ENCODE results near the gene SENP7. TPM values are rescaled to one million over a fixed set of nuclear protein-coding genes. Genes with fewer than 3 reads are reported as not detected.
A peak's percentile ranks its signal among the peaks of the same experiment; 100 is the strongest.
"Not testable (repeated sequence)": the region's sequence is repeated elsewhere in the genome, so short reads cannot be mapped to it uniquely, and the experiment has no call there.

SENP7 gene
- total RNA-seq, 1 experiment from 2014 or later: 21.7 TPM

DNA sequence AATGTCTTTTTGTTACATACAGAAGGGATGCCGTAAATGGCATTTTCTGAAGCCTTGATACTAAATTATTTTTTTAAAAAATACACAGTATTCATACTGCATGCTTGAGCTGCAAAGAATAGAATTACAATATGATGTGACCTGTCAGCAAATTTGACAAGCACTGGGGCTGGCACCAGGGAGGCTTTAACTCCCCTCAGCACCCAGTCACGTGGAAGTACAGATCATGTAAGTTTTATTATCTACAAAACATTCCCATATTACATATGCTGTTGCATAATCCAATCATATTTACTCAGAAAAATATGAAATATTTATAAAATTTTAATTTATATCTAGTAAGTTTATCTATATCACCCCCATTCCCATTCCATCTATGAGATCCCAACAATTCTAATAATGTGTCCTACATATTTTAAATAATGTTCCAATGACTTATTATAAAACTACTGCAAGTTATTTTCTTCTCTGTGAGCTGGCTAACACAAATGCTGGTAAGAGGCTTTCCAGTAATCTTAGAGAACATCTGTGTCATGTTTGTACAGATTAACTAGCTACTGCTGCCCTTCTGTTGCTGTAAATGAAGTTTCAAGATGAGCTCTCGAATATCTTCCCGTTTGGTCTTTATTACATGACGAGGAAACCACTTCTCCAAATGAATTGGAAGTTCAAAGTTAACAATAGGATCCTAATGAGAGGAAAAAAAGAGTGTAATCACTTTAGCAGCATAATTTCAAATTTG lies 187.4 kb downstream of the SENP7 start:
- DNase-seq (ENCODE audit: low read depth): no peak

DNA sequence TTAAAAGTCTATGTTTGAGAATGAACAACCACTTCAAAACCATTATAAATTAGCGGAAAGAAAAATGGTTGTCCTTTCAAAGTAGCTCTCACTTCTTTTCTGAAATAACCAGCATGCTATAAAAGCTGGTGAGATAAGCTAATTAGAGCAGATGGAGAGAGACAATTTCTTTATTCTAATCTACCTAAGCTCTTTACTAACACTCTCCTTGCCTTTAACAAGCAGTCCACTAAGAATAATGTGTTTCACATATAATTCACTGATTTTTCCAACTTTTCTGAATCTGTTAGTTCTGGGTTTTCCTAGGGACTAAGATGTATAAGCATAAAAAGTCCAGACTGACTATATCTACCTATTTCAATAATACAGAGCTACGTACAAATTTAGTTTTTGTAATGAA lies 192.5 kb downstream of the SENP7 start, which contains the start of gene IMPG2:
Gene IMPG2, minus strand, starts transcription at position 101 of the 400 bp plus-strand sequence. CDS start 203 bp downstream, outside the sequence.
- DNase-seq (ENCODE audit: low read depth): no peak

DNA sequence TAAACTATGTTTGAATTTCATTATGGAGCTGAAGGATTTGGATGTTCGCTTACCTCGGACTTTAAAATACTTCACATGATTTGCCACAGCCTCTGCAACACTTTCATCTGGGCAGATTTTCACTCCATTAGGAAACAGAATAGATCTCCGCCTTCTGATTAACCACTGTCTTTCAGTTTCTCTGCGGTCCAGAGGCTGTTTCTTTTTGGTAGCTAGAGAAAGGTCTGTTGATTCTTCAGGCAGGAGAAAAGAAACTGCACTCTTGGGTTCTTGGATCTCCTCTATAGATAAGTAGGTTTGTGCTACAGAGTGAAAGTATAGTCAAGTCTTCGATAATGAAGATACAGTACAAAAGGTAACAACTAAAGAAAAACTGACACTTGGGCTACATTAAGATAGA lies 193.5 kb downstream of the SENP7 start:
- DNase-seq (ENCODE audit: low read depth): no peak

DNA sequence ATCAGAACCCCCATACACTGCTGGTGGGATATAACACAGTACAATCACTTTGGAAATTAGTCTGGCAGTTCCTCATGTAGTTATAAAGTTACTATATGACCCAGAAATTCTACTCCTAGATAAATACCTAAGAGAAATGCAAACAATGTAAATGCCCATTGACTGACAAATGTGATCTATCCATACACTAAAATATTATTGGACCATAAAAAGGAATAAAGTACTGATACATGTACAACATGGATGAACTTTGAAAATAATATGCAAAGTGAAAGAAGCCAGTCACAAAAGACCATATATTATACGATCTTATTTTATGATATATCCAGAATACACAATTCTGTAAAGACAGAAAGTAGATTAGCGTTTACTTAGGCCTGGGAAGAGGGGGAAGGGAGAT lies 200.5 kb downstream of the SENP7 start:
- DNase-seq (ENCODE audit: low read depth): no peak

DNA sequence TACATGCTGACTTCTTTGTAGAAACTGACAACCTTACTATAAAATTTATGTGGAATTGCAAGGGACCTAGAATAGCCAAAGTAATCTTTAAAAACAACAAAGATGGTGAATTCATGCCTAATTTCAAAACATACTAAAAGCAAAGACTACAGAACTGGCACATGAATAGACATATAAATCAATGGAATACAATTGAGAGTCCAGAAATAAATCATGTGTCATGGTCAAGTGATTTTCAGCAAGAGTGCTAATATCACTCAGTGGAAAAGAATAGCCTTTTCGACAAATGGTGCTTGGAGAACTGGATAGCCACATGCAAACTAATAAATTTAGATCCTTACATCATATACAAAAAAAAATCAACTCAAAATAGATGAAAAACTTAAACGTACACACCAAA lies 201.3 kb downstream of the SENP7 start:
- DNase-seq (ENCODE audit: low read depth): no peak

DNA sequence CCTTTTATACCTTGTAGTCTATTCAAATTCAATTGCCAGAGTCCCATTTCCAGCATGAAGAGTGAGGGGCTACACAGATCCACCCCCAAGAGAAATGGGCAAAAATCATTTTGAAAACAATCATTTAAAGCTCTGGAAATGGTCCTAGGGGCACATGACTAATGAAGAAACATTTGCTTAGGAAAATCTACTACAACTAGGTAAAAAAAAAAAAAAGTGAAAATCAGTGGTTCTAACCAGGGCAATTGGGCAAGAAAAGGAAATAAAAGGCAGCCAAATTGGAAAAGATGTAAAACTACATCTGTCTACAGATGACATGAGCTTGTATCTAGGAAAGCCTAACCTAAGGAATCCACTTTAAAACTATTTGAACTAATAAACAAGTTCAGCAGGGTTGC lies 202.0 kb downstream of the SENP7 start:
- DNase-seq (ENCODE audit: low read depth): no peak

DNA sequence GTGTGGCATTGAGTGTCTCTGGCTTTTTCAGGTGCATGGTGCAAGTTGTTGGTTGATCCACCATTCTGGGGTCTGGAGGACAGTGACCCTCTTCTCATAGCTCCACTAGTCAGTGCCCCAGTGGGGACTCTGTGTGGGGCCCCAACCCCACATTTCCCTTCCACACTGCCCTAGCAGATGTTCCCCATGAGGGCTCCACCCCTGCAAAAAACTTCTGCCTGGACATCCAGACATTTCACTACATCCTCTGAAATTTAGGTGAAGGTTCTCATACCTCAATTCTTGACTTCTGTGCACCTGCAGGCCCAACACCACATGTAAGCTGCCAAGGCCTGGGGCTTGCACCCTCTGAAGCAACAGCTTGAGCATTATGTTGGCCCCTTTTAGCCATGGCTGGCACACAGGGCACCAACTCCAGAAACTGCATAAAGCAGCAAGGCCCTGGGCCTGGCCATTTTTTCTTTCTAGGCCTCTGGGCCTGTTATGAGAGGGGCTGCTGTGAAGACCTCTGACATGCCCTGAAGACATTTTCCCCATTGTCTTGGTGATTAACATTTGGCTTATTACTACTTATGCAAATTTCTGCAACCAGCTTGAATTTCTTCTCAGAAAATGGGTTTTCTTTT lies 204.8 kb downstream of the SENP7 start:
- not testable (repeated sequence) for DNase-seq (ENCODE audit: low read depth)

DNA sequence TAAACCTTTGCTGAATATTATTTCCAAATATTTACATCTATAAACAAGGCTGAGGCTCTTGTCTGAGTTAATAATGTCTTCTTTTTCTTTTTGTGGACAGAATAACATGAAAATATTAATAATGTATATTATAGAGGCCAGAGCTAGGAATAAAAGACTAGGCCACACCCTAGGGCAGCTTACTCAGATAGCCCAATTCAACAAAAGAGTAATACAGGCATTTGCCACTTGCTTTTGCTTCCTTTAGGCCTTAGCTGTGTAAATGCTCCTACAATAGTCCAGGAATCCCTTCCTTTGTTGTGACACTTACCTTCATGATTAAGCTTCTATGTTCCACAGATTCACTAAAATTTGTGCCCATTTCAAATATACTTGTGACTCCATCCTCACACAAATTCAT lies 209.2 kb downstream of the SENP7 start:
- DNase-seq (ENCODE audit: low read depth): no peak

DNA sequence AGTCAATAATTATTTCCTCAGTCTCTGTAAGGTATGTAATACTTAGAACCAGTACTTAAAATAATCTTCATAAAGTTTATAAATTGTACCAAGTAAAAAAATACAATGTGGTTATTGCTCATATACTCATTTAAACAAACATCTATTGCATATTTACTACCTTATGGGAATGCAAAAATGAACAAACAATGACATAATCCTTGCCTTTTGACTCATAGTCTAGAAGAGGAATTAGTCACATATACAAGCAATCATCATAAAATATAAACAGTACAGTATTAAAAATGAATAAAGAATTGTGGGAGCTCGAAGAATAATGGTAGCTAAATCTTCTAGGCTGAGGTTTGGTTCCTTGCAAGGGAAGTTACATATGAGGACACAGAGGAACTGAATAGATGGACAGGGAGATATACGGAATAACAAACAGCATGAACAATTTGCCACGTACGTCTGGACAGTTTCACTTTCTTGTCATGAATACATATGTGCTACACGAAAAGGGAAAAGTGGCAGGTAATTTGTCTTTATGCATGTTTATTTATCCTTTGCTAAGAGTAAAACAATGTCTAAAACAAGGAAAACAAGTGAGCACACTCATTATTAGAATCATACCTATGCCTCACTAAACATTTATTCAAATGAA lies 209.8 kb downstream of the SENP7 start:
- no peak for DNase-seq (ENCODE audit: low read depth)

DNA sequence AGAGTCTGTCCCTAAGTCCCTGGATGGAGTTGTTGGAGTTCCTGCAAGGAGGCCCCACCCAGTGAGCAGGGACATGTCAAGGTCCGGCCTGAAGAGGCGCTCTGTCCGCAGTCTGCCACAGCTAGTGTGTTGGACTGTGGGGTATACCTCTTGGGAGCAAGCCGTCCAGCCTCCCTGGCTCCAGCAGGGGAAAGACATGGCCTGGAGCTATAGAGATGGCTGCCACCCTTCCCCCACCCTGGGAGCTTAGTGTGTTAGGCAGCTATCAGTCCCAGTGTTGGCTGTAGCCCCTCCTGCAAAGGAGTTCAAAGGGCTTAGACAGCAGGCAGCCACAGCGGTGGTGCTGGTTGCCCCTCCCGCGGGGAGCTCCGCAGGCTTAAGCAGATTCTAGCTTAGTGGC lies 212.9 kb downstream of the SENP7 start:
- DNase-seq (ENCODE audit: low read depth): no peak

DNA sequence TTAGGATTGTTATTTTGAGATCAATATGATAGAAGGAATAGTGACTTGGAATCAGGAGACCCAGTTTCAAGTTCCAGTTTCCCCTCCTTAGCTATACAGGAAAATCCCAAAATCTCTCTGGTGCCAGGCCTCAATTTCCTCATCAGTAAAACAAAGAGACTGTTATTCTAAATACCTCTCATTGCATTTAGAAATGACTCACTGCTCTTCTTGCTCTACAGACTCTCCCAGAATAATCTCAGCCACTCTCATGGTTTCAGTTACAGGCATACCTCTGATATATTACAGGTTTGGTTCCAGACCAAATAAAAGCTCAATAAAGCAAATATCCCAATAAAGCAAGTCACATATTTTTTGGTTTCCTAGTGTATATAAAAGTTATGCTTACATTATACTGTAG lies 221.0 kb downstream of the SENP7 start:
- no peak for DNase-seq (ENCODE audit: low read depth)

DNA sequence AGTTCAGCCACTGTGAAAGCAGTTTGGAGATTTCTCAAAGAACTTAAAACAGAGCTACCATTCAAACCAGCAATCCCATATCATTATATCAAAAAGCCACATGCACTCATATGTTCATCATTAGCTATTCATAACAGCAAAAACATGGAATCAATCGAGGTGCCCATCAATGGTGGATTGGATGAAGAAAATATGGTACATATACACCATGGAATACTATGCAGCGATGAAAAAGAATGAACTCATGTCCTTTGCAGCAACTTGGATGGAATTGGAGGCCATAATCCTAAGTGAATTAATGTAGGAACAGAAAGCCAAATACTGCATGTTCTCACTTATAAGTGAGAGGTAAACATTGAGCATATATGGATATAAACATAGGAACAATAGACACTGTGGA lies 224.7 kb downstream of the SENP7 start:
- DNase-seq (ENCODE audit: low read depth): no peak

DNA sequence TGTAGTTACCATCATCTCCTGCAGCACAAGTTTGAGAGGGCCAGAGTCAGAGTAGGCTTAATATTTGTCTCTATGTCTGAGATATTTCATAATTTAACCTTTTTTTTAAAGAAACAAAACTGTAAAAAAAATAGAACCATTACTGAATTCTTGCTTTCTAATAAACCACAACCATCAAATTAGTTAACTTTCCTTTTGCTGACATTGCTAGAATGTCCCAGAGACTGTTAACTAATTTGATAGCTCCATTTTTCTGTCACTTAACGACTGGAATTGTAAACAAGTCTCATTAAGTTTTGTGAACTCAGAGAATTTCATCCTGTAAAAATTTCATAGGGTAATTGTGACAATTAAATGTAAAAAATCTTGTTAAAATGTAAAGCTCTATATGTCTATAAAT lies 228.3 kb downstream of the SENP7 start:
- no peak for DNase-seq (ENCODE audit: low read depth)

DNA sequence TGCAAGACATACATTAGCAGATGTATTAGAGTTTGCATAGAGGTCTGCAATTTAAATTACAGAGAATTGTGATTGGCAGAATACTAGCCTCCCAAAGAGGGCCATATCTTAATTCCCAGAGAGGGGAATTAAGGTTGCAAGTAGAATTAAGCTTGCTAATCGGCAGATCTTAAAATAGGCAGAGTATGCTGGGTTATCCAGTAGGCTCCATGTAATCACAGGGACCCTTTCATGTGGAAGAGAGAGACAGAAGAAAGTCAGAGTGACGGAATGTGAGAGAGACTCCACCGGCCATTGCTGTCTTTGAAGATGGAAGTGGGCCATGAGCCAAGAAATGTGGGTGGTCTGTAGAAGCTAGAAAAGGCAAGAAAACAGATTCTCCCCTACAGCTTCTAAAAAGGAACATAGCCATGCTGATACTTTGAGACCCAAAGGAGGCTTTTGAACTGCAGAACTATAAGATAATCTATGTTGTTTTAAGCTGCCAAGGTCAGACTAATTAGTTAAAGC lies 231.4 kb downstream of the SENP7 start:
- peak; percentile 4 for DNase-seq (ENCODE audit: low read depth)

DNA sequence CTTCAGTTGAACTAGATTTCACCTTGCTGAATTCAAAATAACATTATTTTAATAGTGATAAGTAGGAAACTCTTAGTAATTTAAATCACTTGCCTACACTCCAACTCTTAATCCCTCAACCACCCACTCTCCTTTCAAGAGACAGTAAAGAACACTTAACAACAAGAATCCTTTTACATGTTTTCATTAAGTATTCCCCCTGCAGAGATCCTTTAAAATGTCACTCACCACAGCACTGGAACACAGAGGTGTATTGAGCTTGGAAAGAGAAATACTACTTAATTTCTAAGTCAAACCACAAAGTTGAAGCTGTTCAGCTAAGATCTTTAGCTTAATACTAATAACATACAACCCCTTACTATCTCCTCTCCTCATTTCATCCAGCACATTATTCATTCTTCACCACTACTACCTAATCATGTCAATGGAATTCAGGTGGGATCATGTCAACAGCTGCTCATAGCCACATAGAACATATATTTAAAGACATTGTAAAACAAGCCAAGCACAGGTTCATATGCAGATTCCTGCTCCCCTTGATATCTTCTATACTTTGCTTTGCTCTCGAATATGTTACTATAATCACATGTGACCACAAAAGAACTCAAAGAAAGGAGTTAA lies 233.1 kb downstream of the SENP7 start:
- DNase-seq (ENCODE audit: low read depth): no peak

DNA sequence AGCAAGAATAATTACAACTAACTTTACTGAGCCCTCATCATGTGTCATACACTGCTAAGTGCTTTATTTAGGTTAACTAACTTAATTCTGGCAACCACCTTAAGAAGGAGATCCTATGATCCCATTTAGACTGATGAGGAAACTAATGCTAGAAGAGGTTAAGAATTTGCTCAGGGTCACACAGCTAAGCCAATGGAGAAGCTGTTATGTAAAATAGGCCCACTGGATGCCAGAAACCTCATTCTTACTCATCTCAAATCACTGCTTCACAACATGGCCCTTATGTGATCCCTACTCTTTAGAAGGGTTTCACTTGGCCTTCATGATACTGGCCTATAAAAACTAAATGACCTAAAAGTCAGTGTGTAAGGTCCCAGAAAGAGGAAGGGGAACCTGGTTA lies 233.8 kb downstream of the SENP7 start:
- peak; percentile 16 for DNase-seq (ENCODE audit: low read depth)

DNA sequence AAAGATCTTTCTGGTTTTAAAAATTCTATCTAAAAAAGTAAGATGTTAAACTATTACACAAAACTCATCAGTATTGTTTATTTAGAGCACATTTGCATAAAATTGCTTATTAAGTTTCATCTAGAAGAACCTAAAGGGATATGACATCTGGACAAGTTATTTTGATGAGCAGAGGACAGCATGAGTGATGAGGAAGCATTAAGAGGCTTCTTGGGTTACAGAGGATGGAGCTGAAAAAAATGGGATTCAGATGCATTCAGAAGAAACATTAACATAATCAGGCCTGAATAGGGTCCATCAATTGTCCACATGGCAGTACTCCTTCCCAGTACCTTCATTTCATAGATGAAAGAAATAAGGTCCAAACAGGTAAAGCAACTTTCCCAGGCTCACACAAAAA lies 234.3 kb downstream of the SENP7 start:
- DNase-seq (ENCODE audit: low read depth): no peak

Other genes with a start within 250 kb of the SENP7 start
- gene IMPG2, start 192.6 kb downstream of the SENP7 start, total RNA-seq (2014; rRNA removed; shearing (Covaris generic)): under 0.01 TPM in 2 replicates
- 48.3 and 58.2 TPM in 2 replicates for gene TRMT10C, start 48.7 kb upstream of the SENP7 start, total RNA-seq (2014; rRNA removed; shearing (Covaris generic))
- gene PCNP, start 61.0 kb upstream of the SENP7 start, total RNA-seq (2014; rRNA removed; shearing (Covaris generic)): 87.7 and 111 TPM in 2 replicates
- 20.1 and 21.4 TPM in 2 replicates for gene ZBTB11, start 163.9 kb upstream of the SENP7 start, total RNA-seq (2014; rRNA removed; shearing (Covaris generic))
- gene RPL24, start 173.5 kb upstream of the SENP7 start, total RNA-seq (2014; rRNA removed; shearing (Covaris generic)): 2,068 and 2,385 TPM in 2 replicates
- 29.8 and 29.9 TPM in 2 replicates for gene CEP97, start 211.4 kb upstream of the SENP7 start, total RNA-seq (2014; rRNA removed; shearing (Covaris generic))

All from RPMI7951 (cell line).